NCI-H2171 (cell line): ENCODE results near the gene PRDM16.

Experiments
- DNase-seq: peaks from one replicate; lab custom pipeline; 2025; lab: John Stamatoyannopoulos, UW

Gene PRDM16

GRCh38 chr1:3356827-3357460 is 287.9 kb downstream of the PRDM16 start:
- DNase-seq: no peak

GRCh38 chr1:3357526-3358297 is 288.7 kb downstream of the PRDM16 start:
- no peak for DNase-seq

DNA sequence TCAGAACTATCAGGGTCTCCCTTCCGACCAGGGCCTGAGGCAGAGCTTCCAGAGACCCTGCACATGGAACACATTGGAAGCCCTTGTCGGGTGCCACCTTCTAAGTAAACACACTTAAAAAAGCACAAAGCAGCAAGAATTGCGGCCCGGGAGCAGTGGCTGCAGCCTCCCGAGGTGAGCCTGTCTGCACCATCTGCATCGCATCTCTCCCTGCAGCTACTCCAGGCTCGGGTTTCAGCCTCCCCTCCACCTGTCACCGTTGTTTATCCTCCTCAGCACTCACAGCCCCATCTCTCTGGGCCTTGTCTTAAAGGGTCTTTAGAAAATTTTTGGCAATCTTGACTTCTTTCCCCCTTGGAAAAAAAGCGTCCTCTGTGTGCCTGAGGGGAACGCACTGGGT is 290.3 kb downstream of the PRDM16 start:
- peak; percentile 97 for DNase-seq

DNA sequence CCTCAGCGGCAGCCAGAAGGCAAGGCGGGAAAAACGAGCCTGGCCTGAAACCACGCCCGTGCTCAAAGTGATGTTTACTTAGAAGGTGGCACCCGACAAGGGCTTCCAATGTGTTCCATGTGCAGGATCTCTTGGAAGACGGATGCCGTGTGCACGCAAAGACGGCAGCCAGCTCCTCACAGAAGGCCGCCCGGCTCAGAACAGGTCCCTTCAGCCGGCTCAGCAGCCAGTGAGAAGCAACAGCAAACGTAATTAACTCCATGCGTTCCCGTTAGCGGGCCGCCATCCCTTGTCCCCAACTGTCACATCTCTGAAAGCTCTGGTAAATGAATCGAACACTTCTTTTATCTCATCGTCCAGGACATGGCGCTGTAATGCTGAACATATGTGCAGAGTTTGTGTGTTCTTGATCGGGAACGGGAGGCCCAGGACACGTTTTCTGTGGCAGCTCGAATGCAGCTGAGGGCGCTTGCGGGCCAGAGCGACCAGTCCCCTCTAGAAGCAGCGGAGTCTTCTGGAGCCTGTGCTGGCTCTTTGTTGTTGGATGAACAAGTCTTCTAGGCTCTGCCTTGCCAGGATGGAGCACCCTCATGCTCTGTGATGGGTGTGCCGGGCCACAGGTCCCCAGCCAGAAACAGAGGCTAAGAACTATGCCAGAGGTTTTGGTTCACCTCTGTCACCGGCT is 290.9 kb downstream of the PRDM16 start:
- DNase-seq: no peak

GRCh38 chr1:3360646-3361257 is 291.7 kb downstream of the PRDM16 start:
- DNase-seq: no peak

DNA sequence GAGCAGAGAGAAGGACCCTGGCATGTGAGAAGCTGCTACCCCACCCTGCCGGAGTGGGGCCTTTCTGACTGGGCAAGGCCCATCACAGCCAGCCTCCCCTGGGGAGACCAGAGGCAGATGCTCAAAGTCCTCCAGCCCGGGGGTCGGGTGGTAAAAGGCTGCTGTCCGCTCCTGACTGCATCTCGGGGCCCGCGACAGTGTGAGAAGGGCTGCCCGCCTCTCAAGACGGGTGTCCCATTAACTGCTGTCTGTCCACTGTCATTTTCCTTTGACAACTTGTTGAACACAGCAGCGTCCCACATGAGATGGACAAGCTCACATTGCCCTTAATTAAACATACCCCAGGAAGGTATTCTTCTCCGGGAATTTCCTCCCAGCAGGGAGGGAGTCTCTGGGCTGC is 294.0 kb downstream of the PRDM16 start:
- DNase-seq: no peak

DNA sequence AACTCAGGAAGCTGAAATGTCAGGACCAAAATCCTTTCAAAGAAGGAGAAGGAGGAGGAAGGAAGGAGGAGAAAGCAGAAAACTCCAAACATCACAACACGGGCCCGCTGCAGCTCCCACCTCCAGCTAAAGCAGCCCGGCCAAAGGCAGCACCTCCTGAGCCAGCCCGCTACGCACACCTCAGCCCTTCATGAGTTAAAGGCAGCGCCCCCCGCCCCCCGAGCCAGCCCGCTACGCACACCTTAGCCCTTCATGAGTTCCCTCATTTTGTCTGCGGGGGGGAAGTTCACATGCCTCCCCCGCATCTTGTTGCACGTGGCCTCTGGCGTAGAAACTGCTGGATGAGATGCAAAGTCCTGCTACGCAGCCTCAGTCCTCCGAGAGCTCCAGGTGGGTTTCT is 294.8 kb downstream of the PRDM16 start:
- no peak for DNase-seq

DNA sequence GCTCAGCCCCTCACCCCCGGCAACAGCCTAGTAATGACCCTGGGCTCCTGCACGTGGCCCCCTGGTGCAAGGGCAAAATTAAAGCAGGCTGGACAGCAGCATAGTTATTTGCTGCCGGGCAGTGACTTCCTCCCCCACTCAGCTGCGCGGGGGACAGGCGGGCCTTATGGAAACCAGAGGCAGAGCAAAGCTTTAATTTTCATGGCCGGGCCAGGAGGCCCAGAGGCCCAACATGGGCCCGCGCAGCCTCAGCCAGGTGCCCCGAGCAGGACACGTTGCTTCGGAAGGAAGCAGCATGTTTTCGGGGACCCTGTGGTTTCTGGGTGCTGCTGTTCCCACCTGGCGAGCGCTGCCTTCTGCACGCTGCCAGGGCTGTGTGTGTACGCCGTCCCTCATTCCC is 295.5 kb downstream of the PRDM16 start:
- DNase-seq: no peak

- no peak for DNase-seq
Observed at GRCh38 chr1:3364983-3365382, 296.0 kb downstream of the PRDM16 start.

DNA sequence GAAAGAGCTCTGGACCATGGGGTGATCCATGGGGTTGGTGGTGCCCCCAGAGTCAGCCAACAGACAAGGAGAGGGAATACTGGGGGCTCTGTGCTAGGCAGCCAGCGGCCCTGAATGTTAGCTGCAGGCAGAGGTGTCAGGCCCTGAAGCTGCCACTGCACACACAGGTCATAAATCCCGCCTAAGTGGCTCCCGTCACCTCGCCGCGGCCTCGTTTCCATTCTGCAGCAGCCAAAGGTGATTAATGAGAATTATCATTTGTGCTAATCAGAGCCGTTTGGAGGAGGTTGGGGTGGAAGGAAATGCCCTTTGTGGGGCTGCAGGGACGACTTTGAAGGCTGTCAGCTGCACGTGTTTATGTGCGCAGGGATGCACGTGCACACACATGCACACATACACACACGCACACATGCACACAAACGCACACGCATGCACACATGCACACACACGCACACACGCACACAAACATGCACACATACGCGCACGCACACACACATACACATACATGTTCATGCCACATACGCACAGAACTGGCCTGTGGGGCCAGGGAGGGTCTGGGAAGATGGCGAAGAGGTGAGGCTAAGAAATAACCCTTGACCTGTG is 296.6 kb downstream of the PRDM16 start:
- DNase-seq: no peak

GRCh38 chr1:3366126-3367051 is 297.4 kb downstream of the PRDM16 start:
- DNase-seq: no peak

DNA sequence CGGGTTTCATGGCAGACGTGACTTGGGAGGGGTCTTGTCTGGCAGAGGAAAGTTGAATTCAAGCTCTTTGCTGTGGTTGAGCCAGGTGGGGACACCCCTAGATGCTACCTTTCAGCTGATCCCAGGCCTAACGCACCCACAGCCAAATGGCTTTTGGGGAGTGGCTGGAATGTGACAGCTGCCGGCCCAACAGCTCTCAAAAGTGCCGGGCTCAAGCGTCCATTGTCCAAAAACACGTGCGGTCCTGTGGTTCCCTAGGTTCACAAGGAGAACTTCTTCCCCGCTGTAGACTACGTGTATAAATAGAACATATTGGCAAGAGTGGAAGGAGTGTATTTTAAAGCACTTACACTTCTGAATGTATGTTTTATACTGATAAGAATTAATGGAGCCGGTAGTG is 298.4 kb downstream of the PRDM16 start:
- DNase-seq: no peak

GRCh38 chr1:3368059-3368458 is 299.1 kb downstream of the PRDM16 start:
- DNase-seq: no peak

GRCh38 chr1:3368711-3369445 is 299.9 kb downstream of the PRDM16 start:
- DNase-seq: no peak

GRCh38 chr1:3369446-3370076 is 300.6 kb downstream of the PRDM16 start:
- DNase-seq: no peak

DNA sequence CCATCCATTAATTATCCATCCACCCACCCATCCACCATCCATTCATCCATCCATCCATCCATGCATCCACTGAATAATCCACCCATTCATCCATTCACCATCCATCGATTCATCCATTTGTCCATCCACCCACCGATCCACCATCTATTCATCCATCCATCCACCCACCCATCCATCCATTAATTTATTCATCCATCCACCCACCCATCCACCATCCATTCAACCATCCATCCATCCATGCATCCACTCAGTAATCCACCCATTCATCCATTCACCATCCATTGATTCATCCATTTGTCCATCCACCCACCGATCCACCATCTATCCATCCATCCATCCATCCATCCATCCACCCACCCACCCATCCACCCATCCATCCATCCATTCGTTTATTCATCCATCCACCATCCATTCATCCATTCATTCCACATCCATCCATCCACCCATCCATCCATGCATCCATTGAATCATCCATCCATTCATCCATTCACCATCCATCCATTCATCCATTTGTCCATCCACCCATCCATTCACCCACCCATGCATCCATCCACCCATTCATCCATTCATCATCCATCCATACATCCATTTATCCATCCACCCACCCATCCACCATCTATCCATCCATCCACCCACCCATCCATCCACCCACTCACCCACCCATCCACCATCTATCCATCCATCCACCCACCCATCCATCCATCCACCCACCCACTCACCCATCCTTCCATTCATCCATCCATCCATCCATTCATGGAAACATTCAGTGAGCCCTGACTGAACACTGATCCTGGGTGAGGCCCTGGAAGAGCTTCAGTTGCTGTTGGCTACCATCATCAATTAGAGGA is 302.1 kb downstream of the PRDM16 start:
- no peak for DNase-seq

GRCh38 chr1:3372317-3372716 is 303.3 kb downstream of the PRDM16 start:
- no peak for DNase-seq

- DNase-seq: no peak
Observed at GRCh38 chr1:3373175-3373574, 304.2 kb downstream of the PRDM16 start.
